ENCODE measurements around the gene FAM117B. TPM values are rescaled to one million over a fixed set of nuclear protein-coding genes. Genes with fewer than 3 reads are reported as not detected.

Gene FAM117B
- total RNA-seq, 2 experiments from 2014 or later, result 4.2 to 18.4 TPM

GRCh38 chr2:202690321-202690900 lies 55.6 kb downstream of the FAM117B start:
- peaks cover 7% of the 10 kb centered on the region; the same call in 1 of the 2 replicates for H4K20me1 ChIP-seq (ENCODE audit: insufficient read depth, low read length)
- no peaks in the 10 kb centered on the region for H3K4me1 ChIP-seq (ENCODE audit: insufficient read depth, low read length, poor library complexity, severe bottlenecking)
- H2AFZ ChIP-seq (ENCODE audit: low read length), result no peak overlapping the region
- H3K4me2 ChIP-seq (ENCODE audit: low read length), result no peak overlapping the region
- H3K9me2 ChIP-seq (ENCODE audit: insufficient read depth, low read length), result no peaks in the 10 kb centered on the region
- no TSS peak for BruUV-seq (replicated peaks)
- TF ChIP-seq EZH2phosphoT487 (IDR thresholded peaks at IDR 0.05; ENCODE audit: borderline replicate concordance, low read depth, low read length) (no peak), CTCF (conservative IDR thresholded peaks at IDR 0.05; ENCODE audit: low read length) (no peak)
- no peak for DNase-seq (ENCODE audit: low spot score)
- intact Hi-C loops (cut with micrococcal nuclease; ENCODE audit: unreplicated experiment), result no loop called here
- no peaks in the 10 kb centered on the region for H3K79me2 ChIP-seq (ENCODE audit: insufficient read depth, low read depth, low read length)
- no peaks in the 10 kb centered on the region for H3K9me3 ChIP-seq (ENCODE audit: low read length)
- POLR2A ChIA-PET, result no interaction called here
- H3K36me3 ChIP-seq (ENCODE audit: insufficient read depth, low read length), result no peaks in the 10 kb centered on the region
- no peak overlapping the region for H3K27ac ChIP-seq (ENCODE audit: low read depth, low read length, poor library complexity, severe bottlenecking)
- CTCF ChIA-PET (ENCODE audit: unreplicated experiment), result no interaction called here
- no peak overlapping the region for H3K4me3 ChIP-seq (ENCODE audit: low read depth, low read length, poor library complexity, severe bottlenecking)

GRCh38 chr2:202693503-202693902 lies 58.7 kb downstream of the FAM117B start:
- no peaks in the 10 kb centered on the region for H3K9me3 ChIP-seq (ENCODE audit: low read length)
- no peaks in the 10 kb centered on the region; the same call in 1 of the 2 replicates for H3K36me3 ChIP-seq (ENCODE audit: insufficient read depth, low read length)
- ChIA-PET CTCF (ENCODE audit: unreplicated experiment) (no interaction called here), POLR2A (interaction anchor here (0.6 kb wide), 1 partner anchor 1277 kb away, joined by 7 read pairs; no protein-coding TSS in a partner anchor)
- BruUV-seq (replicated peaks), result no TSS peak
- H3K4me3 ChIP-seq (ENCODE audit: low read depth, low read length, poor library complexity, severe bottlenecking), result no peak overlapping the region
- no peaks in the 10 kb centered on the region for H3K9me2 ChIP-seq (ENCODE audit: insufficient read depth, low read length)
- intact Hi-C loops (cut with micrococcal nuclease; ENCODE audit: unreplicated experiment), result no loop called here
- no peak overlapping the region for H3K4me2 ChIP-seq (ENCODE audit: low read length)
- H3K27ac ChIP-seq (ENCODE audit: low read depth, low read length, poor library complexity, severe bottlenecking), result no peak overlapping the region
- H4K20me1 ChIP-seq (ENCODE audit: insufficient read depth, low read length), result no peaks in the 10 kb centered on the region
- H3K79me2 ChIP-seq (ENCODE audit: insufficient read depth, low read depth, low read length), result no peaks in the 10 kb centered on the region
- no peak for DNase-seq (ENCODE audit: low spot score)
- TF ChIP-seq EZH2phosphoT487 (IDR thresholded peaks at IDR 0.05; ENCODE audit: borderline replicate concordance, low read depth, low read length), result no peak
- no peak for TF ChIP-seq CTCF (conservative IDR thresholded peaks at IDR 0.05; ENCODE audit: low read length)
- H2AFZ ChIP-seq (ENCODE audit: low read length), result no peak overlapping the region
- no peaks in the 10 kb centered on the region for H3K4me1 ChIP-seq (ENCODE audit: insufficient read depth, low read length, poor library complexity, severe bottlenecking)

- no peaks in the 10 kb centered on the region for H3K79me2 ChIP-seq (ENCODE audit: insufficient read depth, low read depth, low read length)
- H2AFZ ChIP-seq (ENCODE audit: low read length), result no peak overlapping the region
- no peak overlapping the region for H3K27ac ChIP-seq (ENCODE audit: low read depth, low read length, poor library complexity, severe bottlenecking)
- no peaks in the 10 kb centered on the region; the same call in 1 of the 2 replicates for H3K36me3 ChIP-seq (ENCODE audit: insufficient read depth, low read length)
- H3K9me2 ChIP-seq (ENCODE audit: insufficient read depth, low read length), result no peaks in the 10 kb centered on the region
- no peaks in the 10 kb centered on the region for H3K4me1 ChIP-seq (ENCODE audit: insufficient read depth, low read length, poor library complexity, severe bottlenecking)
- intact Hi-C loops (cut with micrococcal nuclease; ENCODE audit: unreplicated experiment), result no loop called here
- no peaks in the 10 kb centered on the region for H4K20me1 ChIP-seq (ENCODE audit: insufficient read depth, low read length)
- CTCF ChIA-PET (ENCODE audit: unreplicated experiment), result no interaction called here
- H3K4me3 ChIP-seq (ENCODE audit: low read depth, low read length, poor library complexity, severe bottlenecking), result no peak overlapping the region
- no peaks in the 10 kb centered on the region for H3K9me3 ChIP-seq (ENCODE audit: low read length)
- BruUV-seq (replicated peaks), result no TSS peak
- H3K4me2 ChIP-seq (ENCODE audit: low read length), result no peak overlapping the region
- TF ChIP-seq CTCF (conservative IDR thresholded peaks at IDR 0.05; ENCODE audit: low read length), result no peak
- no peak for TF ChIP-seq EZH2phosphoT487 (IDR thresholded peaks at IDR 0.05; ENCODE audit: borderline replicate concordance, low read depth, low read length)
- POLR2A ChIA-PET, result no interaction called here
- DNase-seq (ENCODE audit: low spot score), result no peak
Measured at GRCh38 chr2:202695166-202695565, 60.4 kb downstream of the FAM117B start.

Data from OCI-LY7 (cell line).